Renal pelvis (tissue), 4 donors: ENCODE results near the gene NEK7. TPM values are rescaled to one million over a fixed set of nuclear protein-coding genes. Genes with fewer than 3 reads are reported as not detected.

Experiments used
- DNase-seq: peaks from one replicate; pipeline ENCODE4 v3.0.0-alpha.2; 2013
- polyA plus RNA-seq, 3 donors: library from polyadenylated mRNA; unstranded; fragments of 120-200 nt; gene quantifications; one replicate each; pipeline ENCODE4 v1.2.1, GENCODE V29; 2013; ENCODE audit not compliant: insufficient read length in 3 of 3

Gene NEK7
- polyA plus RNA-seq, 3 donors, result 37.0 to 42.7 (median 38.1) TPM

DNA sequence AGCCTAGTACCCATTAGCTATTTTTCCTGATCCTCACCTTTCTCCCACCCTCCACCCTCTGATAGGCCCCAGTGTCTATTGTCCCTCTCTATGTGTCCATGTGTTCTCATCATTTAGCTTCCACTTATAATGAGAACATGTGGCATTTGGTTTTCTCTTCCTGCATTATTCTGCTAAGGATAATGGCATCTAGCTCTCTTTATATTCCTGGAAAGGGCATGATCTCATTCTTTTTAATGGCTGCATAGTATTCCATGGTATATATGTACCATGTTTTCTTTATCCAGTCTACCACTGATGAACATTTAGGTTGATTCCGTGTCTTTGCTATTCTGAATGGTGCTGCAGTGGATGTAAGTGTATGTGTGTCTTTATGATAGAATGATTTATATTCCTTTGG, 178.9 kb downstream of the NEK7 start:
- no peak for DNase-seq

DNA sequence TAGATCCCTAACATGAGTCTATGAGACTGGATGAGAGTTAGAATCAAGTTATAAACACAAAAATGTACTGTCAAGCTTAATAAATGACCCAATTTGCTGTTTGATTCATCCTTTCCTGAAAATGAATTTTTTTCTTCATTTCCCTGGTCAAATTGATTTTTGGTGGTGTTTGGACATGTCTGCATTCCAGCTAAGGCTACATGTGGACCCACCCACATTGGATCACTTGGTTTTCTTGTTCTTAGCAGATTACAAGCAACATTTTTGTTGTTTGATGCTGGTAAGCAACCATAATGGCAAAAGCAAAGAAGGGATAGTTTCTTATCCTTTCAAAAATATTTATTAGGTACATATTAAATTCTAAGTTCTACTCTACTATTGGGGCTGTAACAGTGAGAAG, 181.1 kb downstream of the NEK7 start:
- no peak for DNase-seq

DNA sequence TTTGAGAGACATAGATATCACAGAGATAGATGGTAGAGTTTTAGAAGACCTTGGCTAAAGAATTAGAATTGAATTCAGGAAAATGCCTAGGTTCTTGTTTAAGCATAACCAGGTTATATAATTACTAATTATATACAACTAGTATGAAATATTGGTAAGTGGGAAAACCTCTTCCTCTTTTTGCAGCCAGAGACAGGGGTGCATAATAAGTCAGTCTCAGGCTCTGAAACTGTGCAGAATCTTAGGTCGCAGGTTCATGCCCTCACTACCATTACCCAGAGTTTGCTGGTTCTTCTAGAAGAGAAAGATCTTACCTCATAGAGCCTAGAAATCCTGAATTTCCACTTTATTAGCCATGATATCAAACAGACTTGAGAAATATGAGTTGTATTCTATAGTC, 183.3 kb downstream of the NEK7 start:
- no peak for DNase-seq

DNA sequence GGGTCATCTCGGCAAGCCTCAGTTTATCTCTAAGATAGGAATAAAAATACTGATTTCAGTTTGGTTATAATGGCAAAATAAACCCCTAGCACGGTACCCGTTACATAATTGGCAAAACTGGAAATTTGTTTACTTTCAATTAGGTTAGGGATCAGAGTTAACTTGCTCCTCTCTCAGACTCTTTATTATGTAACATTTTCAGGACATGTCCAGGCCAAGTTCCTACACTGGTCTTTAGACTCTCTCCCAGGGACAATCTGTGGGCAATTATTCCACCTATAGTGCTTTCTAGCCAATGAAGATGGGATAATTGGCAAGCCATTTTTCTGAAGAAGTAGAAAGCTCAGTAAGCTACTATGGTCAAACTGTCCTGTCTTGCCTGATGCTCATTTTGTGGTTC, 189.4 kb downstream of the NEK7 start:
- DNase-seq, result no peak

DNA sequence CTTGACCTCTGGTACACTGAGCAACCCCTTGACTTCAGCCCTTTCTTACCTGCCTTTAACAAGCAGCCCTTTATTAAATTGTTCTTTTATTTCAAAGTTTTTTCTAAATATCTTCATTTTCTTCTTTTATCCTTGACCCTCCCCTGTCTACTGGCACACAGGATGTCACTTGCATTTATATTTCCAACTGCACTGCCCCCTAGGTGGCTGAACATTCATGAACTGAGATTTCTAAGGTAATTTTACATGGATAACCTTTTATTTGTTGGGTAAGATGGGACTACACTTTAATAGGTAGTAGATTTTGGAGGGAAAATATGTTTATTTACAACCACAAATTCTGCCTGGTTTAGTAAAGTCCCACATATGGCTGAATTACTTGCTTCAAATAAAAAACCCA, 193.7 kb downstream of the NEK7 start:
- no peak for DNase-seq

DNA sequence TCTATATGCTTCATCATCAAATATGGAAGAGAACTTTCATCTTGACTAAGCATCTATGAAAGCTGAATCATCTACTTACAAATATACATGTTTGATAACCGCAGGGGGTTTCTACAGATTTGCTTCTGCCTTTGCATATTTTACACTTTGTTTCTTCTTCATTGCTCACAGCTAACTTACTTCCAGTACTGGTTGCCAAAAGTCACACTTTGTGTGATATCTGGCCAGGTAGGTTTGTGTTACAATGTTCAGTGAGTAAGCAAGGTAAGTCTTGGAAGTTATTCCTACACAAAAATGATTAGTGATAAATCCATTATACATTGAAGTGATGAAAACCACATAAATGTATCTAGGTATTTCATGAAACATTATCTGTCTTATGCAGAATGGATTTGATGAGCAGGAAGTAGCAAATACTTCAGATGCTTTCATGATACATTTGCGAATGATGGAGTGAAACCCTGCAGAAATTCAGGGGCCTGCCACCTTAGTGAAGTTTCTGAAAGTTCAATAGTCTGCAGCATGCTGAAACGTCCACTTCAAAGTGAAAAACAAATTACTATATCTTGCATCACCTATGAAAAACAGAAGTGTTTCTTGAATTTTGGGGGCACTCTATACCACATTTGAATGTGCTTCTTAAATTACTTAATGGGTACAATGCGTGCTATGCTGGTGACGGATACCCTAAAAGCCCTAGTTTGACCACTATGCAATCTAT, 196.3 kb downstream of the NEK7 start:
- no peak for DNase-seq

DNA sequence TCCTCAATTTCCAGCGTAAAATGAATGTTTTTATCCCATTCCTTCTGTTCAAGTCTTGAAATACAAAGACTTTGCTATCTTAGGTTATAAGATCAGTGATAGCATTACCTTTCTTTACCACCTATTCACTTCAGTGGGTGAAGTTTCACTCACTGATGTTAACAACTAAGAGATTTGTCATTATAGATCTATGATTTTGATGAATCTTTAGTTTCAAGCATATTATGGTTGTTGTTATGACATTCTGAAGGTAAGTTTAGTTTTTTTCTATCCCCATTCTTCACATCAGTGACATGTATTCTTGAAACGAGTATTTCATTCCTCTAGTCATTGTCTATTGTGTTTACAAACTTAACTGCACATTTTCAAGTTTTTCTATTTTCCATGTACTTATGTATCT, 201.1 kb downstream of the NEK7 start:
- DNase-seq, result no peak

DNA sequence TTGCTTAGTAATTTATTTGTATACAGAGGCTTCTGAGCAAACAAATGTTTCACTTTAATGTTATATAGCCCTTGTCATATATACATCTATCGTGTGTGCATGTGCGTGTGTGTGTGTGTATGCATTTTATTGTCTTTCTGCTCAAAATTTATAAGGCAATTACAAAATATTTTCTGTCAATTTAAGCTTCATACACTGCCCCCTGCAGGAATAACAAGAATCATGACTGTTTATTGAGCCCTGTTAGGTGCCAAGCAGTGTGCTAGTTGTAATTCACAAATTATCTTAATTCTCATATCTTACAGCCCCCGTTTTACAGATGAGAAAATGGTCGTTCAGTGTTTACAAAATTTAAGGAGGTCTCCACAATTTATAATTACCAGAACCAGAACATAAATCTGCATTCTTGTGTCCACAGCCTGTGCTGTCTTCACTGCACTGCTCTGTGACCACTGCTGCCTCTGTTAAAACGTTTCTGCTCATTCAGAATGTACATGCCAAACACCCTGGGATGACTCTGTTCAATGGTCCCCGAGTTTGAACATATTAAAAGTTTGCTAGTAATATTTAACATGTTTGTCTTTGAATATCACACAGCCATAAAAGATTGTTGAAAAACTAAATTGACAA, 202.3 kb downstream of the NEK7 start:
- peak; percentile 5 for DNase-seq

DNA sequence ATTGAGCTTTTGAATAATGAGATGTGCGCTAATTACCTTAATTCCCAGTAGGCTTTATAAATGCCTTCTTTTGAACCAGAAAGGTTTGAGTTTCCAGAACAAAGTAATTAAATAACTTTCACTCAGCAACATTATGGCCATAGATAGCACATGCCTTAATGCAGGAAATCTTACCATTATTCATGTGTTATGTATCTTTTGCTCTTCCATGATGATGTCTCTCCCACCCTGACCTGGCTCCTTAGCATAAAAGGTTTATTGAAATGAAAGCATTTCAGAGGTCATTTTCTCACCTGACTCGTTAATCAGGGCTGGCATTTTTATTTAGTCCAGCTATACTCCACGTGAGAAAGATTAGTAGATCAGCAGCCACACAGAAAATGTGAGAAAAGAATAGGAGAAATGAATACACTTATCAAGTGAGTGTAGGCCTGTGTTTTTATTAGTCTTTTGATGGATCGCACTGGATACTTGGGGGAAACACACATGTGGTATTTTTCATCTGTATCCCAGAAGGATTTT, 203.5 kb downstream of the NEK7 start:
- no peak for DNase-seq

DNA sequence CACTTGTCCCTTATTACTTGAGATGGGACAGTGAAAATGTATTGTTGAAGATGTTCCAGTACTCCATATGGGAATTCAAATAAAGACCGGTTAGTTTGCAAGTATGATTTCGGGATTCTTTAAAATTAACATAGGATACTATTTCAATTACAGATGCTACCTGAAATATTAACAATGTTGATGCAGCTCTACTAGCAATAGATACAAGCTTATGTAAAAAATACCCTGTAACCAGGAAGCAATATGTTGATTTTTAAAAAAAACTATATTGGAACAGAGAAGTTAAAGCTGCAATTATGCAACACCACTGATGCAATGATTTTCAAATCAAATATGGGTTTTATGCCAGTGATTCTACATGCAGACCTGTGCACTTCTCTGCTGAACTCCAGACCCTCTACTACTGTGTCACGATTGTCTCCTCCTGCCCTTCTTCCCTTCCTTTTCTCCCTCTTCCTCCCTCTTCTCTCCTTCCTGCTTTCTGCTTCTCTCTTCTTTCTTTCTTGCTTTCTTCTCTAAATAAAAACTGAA, 204.5 kb downstream of the NEK7 start:
- DNase-seq, result no peak

DNA sequence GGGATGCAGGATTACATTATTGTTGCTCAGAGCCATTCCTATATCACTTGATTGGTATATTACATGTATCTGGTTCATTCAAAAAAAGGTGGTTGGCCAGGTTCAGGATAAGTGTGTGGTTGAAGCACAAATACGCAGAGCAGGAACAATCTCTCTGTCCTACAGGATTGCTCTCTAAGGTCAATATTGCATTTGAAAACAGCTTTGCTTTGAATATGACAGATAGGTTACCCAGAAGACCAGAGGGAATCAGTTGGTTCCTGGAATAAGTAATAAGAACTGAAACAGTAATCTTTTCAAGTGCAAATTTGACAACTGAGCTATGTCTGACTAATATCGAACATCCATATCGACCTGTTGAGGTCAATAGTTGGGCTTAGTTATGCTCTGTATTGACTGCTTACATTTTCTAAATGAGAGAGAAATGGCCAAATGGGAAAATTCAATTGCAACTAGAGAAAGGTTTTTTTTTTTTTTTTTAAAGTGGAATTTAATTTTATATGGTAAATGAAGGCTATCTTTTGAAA, 206.9 kb downstream of the NEK7 start:
- no peak for DNase-seq

DNA sequence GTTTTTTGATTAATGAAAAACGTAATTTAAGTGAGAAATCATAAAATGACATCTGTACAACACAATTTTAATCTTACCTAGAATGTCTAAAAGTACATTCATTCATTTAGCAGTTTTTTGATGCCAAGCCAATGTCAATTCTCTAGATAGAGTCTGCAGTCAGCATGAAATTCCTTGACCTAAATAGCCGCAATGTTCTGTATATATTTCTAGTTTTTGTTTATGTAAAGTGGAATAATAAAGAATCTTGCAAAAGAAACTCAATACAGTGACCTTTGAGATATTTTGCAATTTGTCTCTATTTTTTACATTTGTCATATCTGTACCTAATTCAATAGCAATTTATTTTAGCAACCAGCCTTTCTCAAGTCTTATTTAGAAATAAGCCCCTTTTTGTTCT, 207.7 kb downstream of the NEK7 start:
- no peak for DNase-seq

DNA sequence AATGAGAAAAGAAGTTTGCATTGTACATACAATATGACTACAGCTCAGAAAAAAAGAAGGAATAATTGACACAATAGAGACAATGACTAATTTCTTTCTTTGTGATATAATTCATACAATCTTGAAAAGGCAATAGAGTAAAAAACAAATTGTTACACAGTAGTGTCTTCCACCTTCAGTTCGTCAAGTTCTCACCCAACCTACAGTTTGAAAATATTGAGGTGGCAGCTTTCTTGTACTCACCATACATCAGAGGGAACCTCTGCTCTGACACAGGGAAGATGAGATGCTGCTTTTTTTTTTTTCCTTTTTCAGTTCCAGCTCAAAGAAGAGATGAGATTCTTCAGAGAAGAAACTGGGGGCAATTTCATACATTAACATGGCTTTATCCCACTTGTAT, 210.5 kb downstream of the NEK7 start:
- no peak for DNase-seq

DNA sequence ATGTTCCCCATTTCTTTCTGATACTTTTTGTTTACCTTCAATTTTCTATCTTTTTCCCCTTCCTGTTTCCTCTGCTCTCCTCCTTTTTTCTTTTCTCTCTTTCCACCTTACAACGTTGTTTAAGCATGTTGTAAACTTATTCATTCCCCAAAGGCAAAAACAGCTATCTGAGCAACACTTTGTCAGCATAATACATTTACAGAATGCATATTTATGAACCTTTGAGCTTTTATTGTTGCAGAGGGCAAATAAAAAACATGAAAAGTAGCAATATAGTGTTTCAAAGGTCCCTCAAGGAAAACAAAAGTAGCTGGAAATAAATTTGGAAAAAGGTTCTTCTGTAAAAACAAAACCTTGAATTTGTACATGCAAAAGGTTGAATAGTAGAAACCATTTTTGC, 214.2 kb downstream of the NEK7 start:
- no peak for DNase-seq

Other genes starting within 250 kb of the NEK7 start
- under 1 TPM in 1 of 3 donors, not detected in 2; 0.01 TPM for gene LHX9, start 239.6 kb upstream of the NEK7 start, polyA plus RNA-seq